Body of pancreas (tissue), 4 donors: ENCODE data around the gene ZEB2.

Experiments
- CTCF ChIP-seq, 7 experiments: fragments of 450-650 bp in 4 of 7; fragments of 200-600 bp in 3 of 7; sonication (generic) in 3 of 7; IDR thresholded peaks; one replicate each; pipeline ENCODE4 v1.5.1; 2016 to 2019; ENCODE audit warnings: antibody characterized with exemption in 7 of 7
- POLR2A ChIP-seq, 3 donors: fragments of 450-650 bp; IDR thresholded peaks; one replicate each; pipeline ENCODE4 v1.6.1; 2016; ENCODE audit warnings: antibody characterized with exemption in 3 of 3, mild to moderate bottlenecking in 2 of 3

GRCh38 chr2:144512470-144512869 lies 7.4 kb downstream of the ZEB2 start:
- TF ChIP-seq CTCF (IDR thresholded peaks at IDR 0.05) (no peak), POLR2A (IDR thresholded peaks at IDR 0.05) (no peak)
